KOPT-K1 (cell line): ENCODE measurements around the gene MRAS.

Source experiments
- H3K27ac ChIP-seq: fragments of 200-600 bp; sonication (generic); 2 replicates; pipeline ENCODE4 v1.5.1; 2016; ENCODE audit warnings: antibody characterized with exemption, mild to moderate bottlenecking, low read depth, low read length; ENCODE audit not compliant: poor library complexity, severe bottlenecking
- H3K36me3 ChIP-seq: fragments of 200-600 bp; sonication (generic); 2 replicates; pipeline ENCODE4 v1.5.1; 2017; ENCODE audit warnings: antibody characterized with exemption, mild to moderate bottlenecking, low read length, moderate library complexity; ENCODE audit not compliant: insufficient read depth
- H3K9me3 ChIP-seq: fragments of 200-600 bp; sonication (generic); 2 replicates; pipeline ENCODE4 v1.5.1; 2017; ENCODE audit warnings: antibody characterized with exemption, low read length, mild to moderate bottlenecking; ENCODE audit not compliant: insufficient read depth, poor library complexity, severe bottlenecking

Gene MRAS

GRCh38 chr3:138331143-138331894, 17.1 kb upstream of the MRAS start:
- Histone ChIP-seq H3K9me3 (no peaks in the 10 kb centered on the region), H3K36me3 (no peaks in the 10 kb centered on the region), H3K27ac (no peak overlapping the region)

- H3K36me3 ChIP-seq = no peaks in the 10 kb centered on the region
- H3K27ac ChIP-seq = no peak overlapping the region
- H3K9me3 ChIP-seq = no peaks in the 10 kb centered on the region
Measured at GRCh38 chr3:138332472-138333073, 15.8 kb upstream of the MRAS start.

GRCh38 chr3:138334608-138335007, 13.8 kb upstream of the MRAS start:
- no peaks in the 10 kb centered on the region for H3K36me3 ChIP-seq
- H3K9me3 ChIP-seq = no peaks in the 10 kb centered on the region
- H3K27ac ChIP-seq = no peak overlapping the region

- no peaks in the 10 kb centered on the region for H3K36me3 ChIP-seq
- no peak overlapping the region for H3K27ac ChIP-seq
- no peaks in the 10 kb centered on the region for H3K9me3 ChIP-seq
Measured at GRCh38 chr3:138336454-138336999, 11.9 kb upstream of the MRAS start.

- no peaks in the 10 kb centered on the region for H3K36me3 ChIP-seq
- H3K27ac ChIP-seq = no peak overlapping the region
- no peaks in the 10 kb centered on the region for H3K9me3 ChIP-seq
Measured at GRCh38 chr3:138338244-138338643, 10.1 kb upstream of the MRAS start.

- Histone ChIP-seq H3K9me3 (no peaks in the 10 kb centered on the region), H3K27ac (no peak overlapping the region), H3K36me3 (no peaks in the 10 kb centered on the region)
Measured at GRCh38 chr3:138338811-138339210, 9.6 kb upstream of the MRAS start.

- H3K27ac ChIP-seq = no peak overlapping the region
- no peaks in the 10 kb centered on the region for H3K9me3 ChIP-seq
- H3K36me3 ChIP-seq = no peaks in the 10 kb centered on the region
Measured at GRCh38 chr3:138340511-138340910, 7.9 kb upstream of the MRAS start.

GRCh38 chr3:138344754-138345153, 3.6 kb upstream of the MRAS start:
- no peaks in the 10 kb centered on the region for H3K36me3 ChIP-seq
- H3K9me3 ChIP-seq = no peaks in the 10 kb centered on the region
- no peak overlapping the region for H3K27ac ChIP-seq

GRCh38 chr3:138348754-138349739, 668 bp downstream of the MRAS start:
- H3K36me3 ChIP-seq = no peaks in the 10 kb centered on the region
- no peak overlapping the region for H3K27ac ChIP-seq
- no peaks in the 10 kb centered on the region for H3K9me3 ChIP-seq

- no peak overlapping the region for H3K27ac ChIP-seq
Measured at GRCh38 chr3:138349926-138350665, 1.7 kb downstream of the MRAS start.

GRCh38 chr3:138351151-138351550, 2.8 kb downstream of the MRAS start:
- Histone ChIP-seq H3K27ac (no peak overlapping the region), H3K9me3 (no peaks in the 10 kb centered on the region), H3K36me3 (no peaks in the 10 kb centered on the region)

More at GRCh38 chr3:138349926-138350665, 1.7 kb downstream of the MRAS start:
- no peaks in the 10 kb centered on the region for H3K9me3 ChIP-seq
- H3K36me3 ChIP-seq = no peaks in the 10 kb centered on the region

GRCh38 chr3:138351916-138352550, 3.7 kb downstream of the MRAS start:
- Histone ChIP-seq H3K27ac (no peak overlapping the region), H3K36me3 (no peaks in the 10 kb centered on the region), H3K9me3 (no peaks in the 10 kb centered on the region)

GRCh38 chr3:138354376-138354775, 6.0 kb downstream of the MRAS start:
- Histone ChIP-seq H3K27ac (no peak overlapping the region), H3K9me3 (no peaks in the 10 kb centered on the region), H3K36me3 (no peaks in the 10 kb centered on the region)

- Histone ChIP-seq H3K27ac (no peak overlapping the region), H3K36me3 (no peaks in the 10 kb centered on the region), H3K9me3 (no peaks in the 10 kb centered on the region)
Measured at GRCh38 chr3:138355071-138355470, 6.7 kb downstream of the MRAS start.
